Activated naive CD4-positive, alpha-beta T cell treated with anti-CD3 and anti-CD28 coated beads for 36 hours (primary cell): ENCODE data around the gene SNX6. TPM values are rescaled to one million over a fixed set of nuclear protein-coding genes. Genes with fewer than 3 reads are reported as not detected.
"Not testable (repeated sequence)": the region's sequence is repeated elsewhere in the genome, so short reads cannot be mapped to it uniquely, and the experiment has no call there.

ENCODE experiments used
- CTCF ChIA-PET: fragments of 350-600 bp; sonication (Branson Sonifier 250); formaldehyde crosslinking; loops from one replicate; lab custom pipeline; 2021; ENCODE audit warnings: antibody characterized with exemption; lab: Charles Lee
- DNase-seq: peaks from one replicate; pipeline ENCODE4 v3.0.0-alpha.2; 2020
- H3K27ac Mint-ChIP-seq: one replicate; pipeline ENCODE4 v1.8.0; 2021; ENCODE audit warnings: mild to moderate bottlenecking, mixed read lengths
- H3K27me3 Mint-ChIP-seq: one replicate; pipeline ENCODE4 v1.8.0; 2021; ENCODE audit warnings: low read depth, mixed read lengths
- H3K36me3 Mint-ChIP-seq: one replicate; pipeline ENCODE4 v1.8.0; 2021; ENCODE audit warnings: low read depth, mixed read lengths
- H3K4me1 Mint-ChIP-seq: one replicate; pipeline ENCODE4 v1.8.0; 2021; ENCODE audit warnings: low read depth, mixed read lengths
- H3K4me3 Mint-ChIP-seq: one replicate; pipeline ENCODE4 v1.8.0; 2021; ENCODE audit warnings: mild to moderate bottlenecking, moderate library complexity, mixed read lengths
- H3K9me3 Mint-ChIP-seq: one replicate; pipeline ENCODE4 v1.8.0; 2021; ENCODE audit warnings: mixed read lengths
- intact Hi-C: fragments of 100-400 bp; cut with micrococcal nuclease; formaldehyde crosslinking; loops from one replicate; pipeline ENCODE4 v1.15.1; 2023
- total RNA-seq, 2 experiments: library from RNA; stranded (reverse); gene quantifications; one replicate each; pipeline ENCODE4 v1.2.3, GENCODE V29; 2021

Gene SNX6
- total RNA-seq, 2 experiments from 2014 or later: 73.9 to 74.3 TPM

- H3K4me1 Mint-ChIP-seq: no peaks in the 10 kb centered on the region
- H3K27me3 Mint-ChIP-seq: no peaks in the 10 kb centered on the region
- intact Hi-C loops: no loop called here
- no peak overlapping the region for H3K4me3 Mint-ChIP-seq
- H3K27ac Mint-ChIP-seq: no peak overlapping the region
- no peaks in the 10 kb centered on the region for H3K9me3 Mint-ChIP-seq
- peaks cover 28% of the 10 kb centered on the region for H3K36me3 Mint-ChIP-seq
- DNase-seq: no peak
- CTCF ChIA-PET: no interaction called here
Measured at GRCh38 chr14:34596891-34597290, 33.1 kb downstream of the SNX6 start.

GRCh38 chr14:34593740-34594375 lies 36.1 kb downstream of the SNX6 start:
- no peak overlapping the region for H3K27ac Mint-ChIP-seq
- H3K4me1 Mint-ChIP-seq: peaks cover 4% of the 10 kb centered on the region
- H3K27me3 Mint-ChIP-seq: no peaks in the 10 kb centered on the region
- intact Hi-C loops: no loop called here
- no peak overlapping the region for H3K4me3 Mint-ChIP-seq
- CTCF ChIA-PET: interaction anchor here (0.7 kb wide), 1 partner anchor 124 kb away, joined by 3 read pairs; no protein-coding TSS in a partner anchor
- H3K36me3 Mint-ChIP-seq: peaks cover 35% of the 10 kb centered on the region
- no peak for DNase-seq
- H3K9me3 Mint-ChIP-seq: no peaks in the 10 kb centered on the region

DNA sequence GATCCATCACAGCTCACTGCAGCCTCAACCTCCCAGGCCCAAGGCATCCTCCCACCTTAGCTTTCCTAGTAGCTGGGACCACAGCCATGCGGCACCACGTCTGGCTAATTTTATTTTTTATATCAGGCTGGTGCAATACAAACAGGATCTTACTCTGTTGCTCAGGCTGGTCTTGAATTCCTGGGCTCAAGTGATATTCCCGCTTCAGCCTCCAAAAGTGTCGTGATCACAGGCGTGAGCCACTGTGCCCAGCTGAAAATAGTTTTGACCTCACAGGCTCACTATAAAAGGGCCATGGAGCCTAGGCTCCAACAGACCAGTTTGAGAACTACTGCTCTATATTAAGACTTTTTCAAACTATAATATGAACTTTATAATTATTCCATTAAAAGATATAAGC lies 37.3 kb downstream of the SNX6 start:
- intact Hi-C loops: no loop called here
- DNase-seq: no peak
- Mint-ChIP-seq H3K27ac (no peak overlapping the region), H3K4me1 (peaks cover 4% of the 10 kb centered on the region), H3K4me3 (no peak overlapping the region), H3K36me3 (peaks cover 39% of the 10 kb centered on the region), H3K9me3 (no peaks in the 10 kb centered on the region), H3K27me3 (no peaks in the 10 kb centered on the region)
- CTCF ChIA-PET: no interaction called here

DNA sequence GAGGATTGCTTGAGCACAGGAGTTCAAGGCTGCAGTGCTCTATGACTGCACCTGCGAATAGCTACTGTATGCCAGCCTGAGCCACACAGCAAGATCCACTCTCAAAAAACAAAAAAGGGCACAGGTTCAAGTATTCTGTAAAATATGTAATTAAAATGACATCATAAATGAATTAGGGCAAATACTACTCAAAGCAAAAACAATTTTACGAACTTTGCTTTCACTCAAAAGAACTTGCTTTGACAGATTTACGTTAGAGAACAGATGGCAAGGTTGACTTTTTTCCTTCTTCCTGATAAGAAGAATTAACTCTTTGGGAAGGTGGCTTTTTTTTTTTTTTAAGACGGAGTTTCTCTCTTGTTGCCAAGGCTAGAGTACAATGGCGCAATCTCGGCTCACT lies 46.4 kb downstream of the SNX6 start:
- Mint-ChIP-seq H3K4me1 (peaks cover 3% of the 10 kb centered on the region), H3K36me3 (peaks cover 28% of the 10 kb centered on the region), H3K4me3 (no peak overlapping the region), H3K27me3 (no peaks in the 10 kb centered on the region), H3K27ac (no peak overlapping the region), H3K9me3 (no peaks in the 10 kb centered on the region)
- intact Hi-C loops: no loop called here
- CTCF ChIA-PET: no interaction called here
- DNase-seq: no peak

GRCh38 chr14:34582117-34582680 lies 47.7 kb downstream of the SNX6 start:
- CTCF ChIA-PET: no interaction called here
- Mint-ChIP-seq H3K27me3 (no peaks in the 10 kb centered on the region), H3K9me3 (no peaks in the 10 kb centered on the region), H3K4me1 (peaks cover 3% of the 10 kb centered on the region), H3K27ac (no peak overlapping the region), H3K36me3 (peaks cover 23% of the 10 kb centered on the region), H3K4me3 (no peak overlapping the region)
- DNase-seq: no peak
- intact Hi-C loops: no loop called here

GRCh38 chr14:34580381-34580780 lies 49.6 kb downstream of the SNX6 start:
- Mint-ChIP-seq H3K27me3 (no peaks in the 10 kb centered on the region), H3K36me3 (peaks cover 23% of the 10 kb centered on the region), H3K4me3 (no peak overlapping the region), H3K9me3 (no peaks in the 10 kb centered on the region), H3K4me1 (peaks cover 3% of the 10 kb centered on the region), H3K27ac (peak overlapping the region; percentile 59)
- intact Hi-C loops: no loop called here
- CTCF ChIA-PET: interaction anchor here (0.7 kb wide), 1 partner anchor 185 kb away, joined by 3 read pairs; no protein-coding TSS in a partner anchor
- DNase-seq: no peak

- H3K36me3 Mint-ChIP-seq: peaks cover 20% of the 10 kb centered on the region
- H3K9me3 Mint-ChIP-seq: no peaks in the 10 kb centered on the region
- H3K4me1 Mint-ChIP-seq: no peaks in the 10 kb centered on the region
- CTCF ChIA-PET: no interaction called here
- H3K27me3 Mint-ChIP-seq: no peaks in the 10 kb centered on the region
- no peak overlapping the region for H3K27ac Mint-ChIP-seq
- intact Hi-C loops: no loop called here
- H3K4me3 Mint-ChIP-seq: no peak overlapping the region
- DNase-seq: no peak
Measured at GRCh38 chr14:34571771-34572170, 58.2 kb downstream of the SNX6 start.

DNA sequence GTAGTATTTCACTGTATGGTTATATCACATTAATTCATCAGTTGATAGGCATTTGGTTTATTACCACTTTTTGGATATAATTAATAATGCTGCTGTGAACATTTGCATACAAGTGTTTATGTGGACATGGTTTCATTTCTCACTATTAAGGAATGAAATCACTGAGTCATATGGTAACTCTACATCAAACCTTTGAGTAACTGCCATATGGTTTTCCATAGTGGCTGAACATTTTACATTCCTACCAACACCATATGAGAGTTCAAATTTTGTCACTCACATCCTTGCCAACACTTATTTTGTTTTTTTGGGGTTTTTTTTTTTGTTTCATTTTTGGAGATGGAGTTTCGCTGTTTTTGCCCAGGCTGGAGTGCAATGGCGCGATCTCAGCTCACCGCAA lies 60.2 kb downstream of the SNX6 start:
- CTCF ChIA-PET: interaction anchor here (1.1 to 1.2 kb wide), 2 partner anchors 20 to 153 kb away, joined by 3 to 4 read pairs; no protein-coding TSS in a partner anchor
- no peak overlapping the region for H3K4me3 Mint-ChIP-seq
- H3K4me1 Mint-ChIP-seq: no peaks in the 10 kb centered on the region
- peak overlapping the region; percentile 30 for H3K27ac Mint-ChIP-seq
- intact Hi-C loops: no loop called here
- peaks cover 22% of the 10 kb centered on the region for H3K36me3 Mint-ChIP-seq
- no peaks in the 10 kb centered on the region for H3K9me3 Mint-ChIP-seq
- no peaks in the 10 kb centered on the region for H3K27me3 Mint-ChIP-seq
- DNase-seq: no peak

- Mint-ChIP-seq H3K27me3 (no peaks in the 10 kb centered on the region), H3K4me1 (no peaks in the 10 kb centered on the region), H3K9me3 (no peaks in the 10 kb centered on the region), H3K36me3 (peaks cover 22% of the 10 kb centered on the region), H3K4me3 (no peak overlapping the region), H3K27ac (no peak overlapping the region)
- CTCF ChIA-PET: interaction anchor here (0.6 to 1.2 kb wide), 3 partner anchors 19 to 161 kb away, joined by 3 to 4 read pairs (median 3); no protein-coding TSS in a partner anchor
- DNase-seq: no peak
- intact Hi-C loops: no loop called here
Measured at GRCh38 chr14:34568803-34569202, 61.1 kb downstream of the SNX6 start.

GRCh38 chr14:34562776-34563150 lies 67.2 kb downstream of the SNX6 start:
- H3K27ac Mint-ChIP-seq: no peak overlapping the region
- H3K36me3 Mint-ChIP-seq: peaks cover 8% of the 10 kb centered on the region
- intact Hi-C loops: no loop called here
- no peak overlapping the region for H3K4me3 Mint-ChIP-seq
- H3K27me3 Mint-ChIP-seq: no peaks in the 10 kb centered on the region
- no peak for DNase-seq
- CTCF ChIA-PET: no interaction called here
- H3K9me3 Mint-ChIP-seq: no peaks in the 10 kb centered on the region
- no peaks in the 10 kb centered on the region for H3K4me1 Mint-ChIP-seq

- H3K27me3 Mint-ChIP-seq, DNase-seq, H3K27ac Mint-ChIP-seq, H3K4me3 Mint-ChIP-seq, H3K4me1 Mint-ChIP-seq, H3K36me3 Mint-ChIP-seq, intact Hi-C loops, CTCF ChIA-PET, H3K9me3 Mint-ChIP-seq: not testable (repeated sequence)
Measured at GRCh38 chr14:34562037-34562775, 67.7 kb downstream of the SNX6 start.

DNA sequence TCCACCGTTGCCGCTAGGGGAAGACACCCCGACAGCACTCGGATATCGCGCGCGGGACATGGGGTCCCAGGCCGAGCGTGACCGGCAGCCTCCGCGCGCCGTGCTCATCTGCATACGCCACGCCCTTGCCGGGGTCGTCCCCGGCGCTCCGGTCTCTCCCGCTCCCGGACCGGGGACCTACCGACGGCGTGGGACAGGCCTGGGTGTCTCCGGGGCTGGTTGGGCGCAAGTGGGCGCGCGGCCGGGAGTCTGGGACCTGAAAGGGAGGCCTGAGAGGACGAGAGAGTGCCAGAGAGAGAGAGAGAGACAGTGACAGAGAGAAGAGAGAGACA lies 73.5 kb downstream of the SNX6 start:
- H3K27ac Mint-ChIP-seq, intact Hi-C loops, CTCF ChIA-PET, DNase-seq, H3K9me3 Mint-ChIP-seq, H3K36me3 Mint-ChIP-seq, H3K27me3 Mint-ChIP-seq, H3K4me3 Mint-ChIP-seq: not testable (repeated sequence)
- peaks cover 15% of the 10 kb centered on the region for H3K4me1 Mint-ChIP-seq
